GM12865 (cell line): ENCODE results near the gene DNAH1.
"Not testable (repeated sequence)": the region's sequence is repeated elsewhere in the genome, so short reads cannot be mapped to it uniquely, and the experiment has no call there.

Source experiments
- DNase-seq: peaks from one replicate; pipeline ENCODE4 v3.0.0; 2010; ENCODE audit warnings: low read depth
- H3K4me3 ChIP-seq: 2 replicates; pipeline ENCODE4 v1.5.1; 2011; ENCODE audit warnings: mild to moderate bottlenecking, low read depth, low read length, control low read depth
- TF ChIP-seq, protein P1 (sequence below): IDR thresholded peaks from 2 replicates; pipeline ENCODE4 v1.5.1; 2011; ENCODE audit warnings: low read length, control low read depth, low read depth, inconsistent platforms; ENCODE audit not compliant: insufficient read depth; ENCODE audit errors: missing control alignments

The DNAH1 gene

GRCh38 chr3:52283306-52283705, 32.8 kb upstream of the DNAH1 start:
- no peak overlapping the region for H3K4me3 ChIP-seq
- TF ChIP-seq, protein P1, sequence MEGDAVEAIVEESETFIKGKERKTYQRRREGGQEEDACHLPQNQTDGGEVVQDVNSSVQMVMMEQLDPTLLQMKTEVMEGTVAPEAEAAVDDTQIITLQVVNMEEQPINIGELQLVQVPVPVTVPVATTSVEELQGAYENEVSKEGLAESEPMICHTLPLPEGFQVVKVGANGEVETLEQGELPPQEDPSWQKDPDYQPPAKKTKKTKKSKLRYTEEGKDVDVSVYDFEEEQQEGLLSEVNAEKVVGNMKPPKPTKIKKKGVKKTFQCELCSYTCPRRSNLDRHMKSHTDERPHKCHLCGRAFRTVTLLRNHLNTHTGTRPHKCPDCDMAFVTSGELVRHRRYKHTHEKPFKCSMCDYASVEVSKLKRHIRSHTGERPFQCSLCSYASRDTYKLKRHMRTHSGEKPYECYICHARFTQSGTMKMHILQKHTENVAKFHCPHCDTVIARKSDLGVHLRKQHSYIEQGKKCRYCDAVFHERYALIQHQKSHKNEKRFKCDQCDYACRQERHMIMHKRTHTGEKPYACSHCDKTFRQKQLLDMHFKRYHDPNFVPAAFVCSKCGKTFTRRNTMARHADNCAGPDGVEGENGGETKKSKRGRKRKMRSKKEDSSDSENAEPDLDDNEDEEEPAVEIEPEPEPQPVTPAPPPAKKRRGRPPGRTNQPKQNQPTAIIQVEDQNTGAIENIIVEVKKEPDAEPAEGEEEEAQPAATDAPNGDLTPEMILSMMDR = no peak
- DNase-seq = no peak

DNA sequence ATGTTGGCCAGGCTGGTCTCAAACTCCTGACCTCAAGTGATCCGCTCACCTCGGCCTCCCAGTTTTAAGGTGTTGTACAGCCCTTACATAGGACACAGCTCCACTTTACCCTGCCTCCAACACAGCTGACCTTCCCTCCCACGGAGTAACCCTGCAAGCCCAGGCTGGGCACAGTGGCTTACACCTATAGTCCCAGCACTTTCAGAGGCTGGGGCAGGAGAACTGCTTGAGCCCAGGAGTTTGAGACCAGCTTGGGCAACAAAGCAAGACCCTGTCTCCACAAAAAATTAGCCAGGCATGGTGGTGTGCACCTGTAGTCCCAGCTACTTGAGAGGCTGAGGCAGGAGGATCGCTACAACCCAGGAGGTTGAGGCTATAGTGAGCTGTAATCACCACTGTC, 32.1 kb upstream of the DNAH1 start:
- H3K4me3 ChIP-seq, DNase-seq: not testable (repeated sequence)

- no peak for DNase-seq
- H3K4me3 ChIP-seq = peak overlapping the region; percentile 87
- TF ChIP-seq, protein P1 = no peak
Observed at GRCh38 chr3:52286777-52287110, 29.4 kb upstream of the DNAH1 start.

DNA sequence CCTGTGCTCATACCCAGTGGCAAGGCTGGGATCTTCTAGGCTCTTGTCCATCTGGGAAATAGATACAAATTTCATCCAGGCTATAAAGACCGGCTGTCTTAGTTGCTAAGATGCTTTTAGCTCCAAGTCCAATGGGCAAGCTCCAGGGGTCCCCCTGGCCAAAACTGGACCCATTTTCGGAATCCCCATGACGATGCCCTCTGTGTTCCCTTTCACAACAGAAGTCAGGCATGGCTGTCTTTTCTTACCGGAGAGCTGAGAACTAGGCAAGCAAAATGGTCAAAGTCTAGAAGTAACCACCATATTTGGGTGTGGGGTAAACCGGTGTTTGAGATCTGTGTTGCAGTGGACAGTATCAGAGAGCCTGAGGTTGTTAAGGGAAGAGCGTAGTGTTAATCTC, 27.4 kb upstream of the DNAH1 start:
- H3K4me3 ChIP-seq = peak overlapping the region; percentile 87
- DNase-seq = no peak
- TF ChIP-seq, protein P1 = no peak

DNA sequence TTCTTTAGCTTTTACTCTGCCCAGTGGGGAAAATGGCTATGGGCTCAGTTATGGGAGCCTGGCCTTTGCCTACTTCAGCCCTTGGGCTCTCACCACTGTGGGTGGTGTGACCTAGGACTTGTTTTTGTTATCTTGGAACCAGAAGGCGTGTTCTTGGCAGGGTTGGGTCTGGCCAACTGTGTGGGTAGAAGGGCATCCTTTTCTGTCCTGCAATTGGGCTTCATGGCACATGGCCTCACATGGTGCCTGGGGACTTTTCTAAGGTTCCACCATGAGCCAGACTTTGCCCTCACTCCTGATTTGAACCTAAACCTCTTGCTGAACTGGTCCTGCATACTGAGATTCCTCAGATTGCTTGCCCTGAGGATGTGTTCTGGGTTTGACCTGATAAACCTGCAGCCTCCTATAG, 26.8 kb upstream of the DNAH1 start:
- no peak for DNase-seq
- TF ChIP-seq, protein P1 = no peak
- H3K4me3 ChIP-seq = no peak overlapping the region

GRCh38 chr3:52289747-52290595, 26.1 kb upstream of the DNAH1 start:
- TF ChIP-seq, protein P1 = no peak
- DNase-seq = no peak
- no peak overlapping the region for H3K4me3 ChIP-seq

- DNase-seq = no peak
- no peak overlapping the region for H3K4me3 ChIP-seq
- TF ChIP-seq, protein P1 = no peak
Observed at GRCh38 chr3:52290596-52291507, 25.3 kb upstream of the DNAH1 start.
